GM18858 (cell line): ENCODE data around the gene METTL26.

Experiments
- ATAC-seq: cut with Tn5 transposase; IDR thresholded peaks from one replicate; pipeline ENCODE4 v1.9.1; 2021; ENCODE audit not compliant: unreplicated experiment

METTL26 gene

DNA sequence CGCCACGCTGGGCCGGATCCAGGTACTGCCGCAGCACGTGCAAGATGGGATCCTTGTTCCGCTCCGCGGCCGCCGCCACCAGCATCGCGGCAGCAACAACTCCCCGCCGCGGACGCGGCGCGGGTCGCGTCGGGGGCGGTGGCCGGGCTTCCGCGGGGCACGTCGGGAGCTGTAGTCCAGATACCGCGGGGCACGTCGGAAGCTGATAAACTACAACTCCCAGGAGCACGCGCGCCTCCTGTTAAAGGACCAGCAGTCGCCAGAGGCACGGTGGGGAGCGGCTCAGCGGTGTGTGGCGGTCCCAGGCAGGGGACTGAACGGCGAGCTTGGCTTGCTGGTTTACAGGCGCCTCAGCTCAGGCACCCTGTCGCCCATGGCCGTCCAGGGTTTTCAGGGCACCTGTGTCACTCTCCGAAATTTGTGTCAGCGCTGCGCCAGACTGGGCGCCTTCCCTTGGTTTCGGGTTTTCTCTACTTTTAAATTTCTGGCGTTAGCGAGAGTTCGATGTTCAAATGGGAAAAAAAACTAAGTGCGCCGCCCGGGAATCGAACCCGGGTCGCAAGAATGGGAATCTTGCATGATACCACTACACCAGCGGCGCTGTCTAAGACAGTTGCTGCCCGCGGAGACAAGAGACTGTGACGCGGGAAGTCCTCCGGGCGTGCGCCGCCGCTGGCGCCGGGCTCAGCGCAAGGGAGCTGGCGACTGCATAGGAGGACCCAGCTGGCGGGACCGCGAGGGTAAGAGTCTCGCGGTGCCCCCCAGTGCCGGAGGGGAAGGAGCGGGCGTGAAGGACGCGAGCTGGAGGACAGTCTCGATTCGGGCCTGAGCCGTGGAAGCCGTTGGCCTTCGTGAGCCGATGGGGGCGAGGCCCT, at the start of gene METTL26:
Gene METTL26, minus strand, starts transcription at position 100 of the 875 bp plus-strand sequence. Its CDS starts 15 bp downstream, at position 85.
- peak; percentile 59 for ATAC-seq

DNA sequence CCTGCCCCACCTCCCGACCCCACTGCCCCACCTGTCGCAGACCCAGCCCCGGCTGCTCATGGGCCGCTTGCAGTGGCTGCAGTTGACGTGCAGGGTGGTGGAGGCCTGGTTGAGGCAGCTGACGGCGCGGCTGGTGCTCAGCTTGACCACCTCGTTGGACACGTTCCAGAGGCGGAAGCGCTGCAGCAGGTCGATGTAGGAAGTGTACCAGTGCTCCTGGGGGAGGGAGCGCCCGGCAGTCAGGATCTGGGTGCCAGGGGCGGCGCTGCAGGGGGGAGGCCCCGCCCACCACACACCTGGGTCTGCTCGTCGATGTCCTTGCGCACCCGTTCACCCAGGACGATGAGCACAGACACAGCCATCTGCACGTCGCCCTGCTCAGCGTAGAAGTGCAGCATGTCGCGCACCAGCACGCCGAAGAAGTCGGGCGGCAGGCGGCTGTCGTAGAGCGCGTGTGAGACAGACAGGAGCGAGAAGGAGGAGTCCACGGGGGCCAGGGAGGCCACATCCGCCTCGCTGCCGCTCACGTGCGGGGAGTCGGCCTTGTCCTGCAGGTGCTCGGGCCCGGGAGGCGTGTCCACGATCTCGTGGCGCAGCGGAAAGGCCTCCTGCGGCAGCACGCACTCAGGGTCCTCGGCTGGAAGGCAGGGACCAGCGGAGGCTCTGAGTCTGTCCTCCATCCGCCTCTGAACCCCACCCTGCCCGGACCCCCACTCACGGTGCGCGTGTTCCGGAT, 49.0 kb upstream of the METTL26 start:
- ATAC-seq = no peak

DNA sequence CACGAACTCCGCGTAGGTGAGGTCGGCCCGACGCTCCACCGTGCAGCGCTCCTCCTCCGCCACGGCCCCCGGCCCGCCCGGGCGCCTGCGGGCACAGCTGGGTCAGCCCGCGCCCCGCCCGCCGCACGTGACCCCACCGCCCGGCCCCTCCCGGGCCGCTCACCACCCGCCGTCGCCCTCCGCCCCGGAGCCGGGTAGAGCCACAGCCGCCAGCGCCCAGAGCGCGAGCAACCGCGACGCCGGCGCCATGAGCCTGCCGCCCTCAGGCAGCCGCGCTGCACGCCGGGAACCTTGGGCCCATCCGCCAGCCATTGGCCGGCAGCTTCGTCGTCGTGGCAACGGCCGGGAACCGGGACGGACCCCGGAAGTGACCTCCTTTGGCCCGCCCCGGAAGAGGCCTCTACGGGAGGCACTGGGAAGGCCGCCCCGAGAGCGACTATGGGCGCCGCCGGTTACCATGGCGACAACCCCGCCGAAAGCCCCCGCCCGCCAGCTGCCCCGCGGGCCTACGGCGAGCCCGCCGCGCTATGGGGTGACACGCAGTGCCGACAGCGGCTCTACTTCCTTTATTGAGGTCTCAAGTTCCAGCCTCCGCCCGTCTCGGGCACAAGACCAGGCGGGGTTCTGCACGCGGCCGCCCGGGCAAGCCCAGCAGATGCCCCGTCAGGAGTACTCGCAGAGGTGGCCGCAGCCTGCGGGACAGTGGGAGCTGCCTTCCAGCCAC, 48.1 kb upstream of the METTL26 start, which contains the start of gene JMJD8:
Gene JMJD8, minus strand, starts transcription at position 264 of the 724 bp plus-strand sequence. Its CDS starts 15 bp downstream, at position 249.
- peak; percentile 43 for ATAC-seq

DNA sequence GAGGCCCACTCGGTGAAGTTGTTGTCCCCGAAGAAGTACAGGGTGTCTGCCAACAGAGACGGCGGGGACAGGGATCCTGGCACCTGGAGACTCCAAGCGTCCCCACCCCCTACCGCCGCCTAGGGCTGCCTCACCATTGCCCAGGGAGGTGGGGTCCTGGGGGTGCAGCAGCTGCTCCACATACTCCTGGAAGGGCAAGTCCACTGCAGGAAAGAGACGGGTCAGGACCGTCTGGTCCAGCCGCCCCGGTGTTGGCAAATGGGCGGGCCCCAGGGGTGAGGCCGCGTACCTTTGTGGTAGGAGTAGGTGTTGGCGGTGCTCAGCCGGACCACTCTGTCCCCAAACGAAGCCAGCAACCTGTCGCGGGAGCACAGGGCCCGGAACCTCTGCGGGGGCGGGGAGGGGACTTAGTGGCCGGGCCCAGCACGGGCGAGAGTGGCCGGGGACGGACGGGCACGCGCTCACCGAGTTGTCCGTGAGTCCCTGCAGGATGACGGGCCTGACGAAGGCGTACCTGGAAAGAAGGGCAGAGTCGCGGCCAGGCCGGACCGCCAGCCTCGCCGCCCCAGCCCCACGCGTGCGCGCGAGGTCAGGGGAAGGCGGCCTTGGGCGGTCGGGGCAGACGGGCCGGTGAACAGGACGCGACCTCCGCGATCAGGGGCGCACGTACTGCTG, 47.4 kb upstream of the METTL26 start:
- ATAC-seq = peak; percentile 0

DNA sequence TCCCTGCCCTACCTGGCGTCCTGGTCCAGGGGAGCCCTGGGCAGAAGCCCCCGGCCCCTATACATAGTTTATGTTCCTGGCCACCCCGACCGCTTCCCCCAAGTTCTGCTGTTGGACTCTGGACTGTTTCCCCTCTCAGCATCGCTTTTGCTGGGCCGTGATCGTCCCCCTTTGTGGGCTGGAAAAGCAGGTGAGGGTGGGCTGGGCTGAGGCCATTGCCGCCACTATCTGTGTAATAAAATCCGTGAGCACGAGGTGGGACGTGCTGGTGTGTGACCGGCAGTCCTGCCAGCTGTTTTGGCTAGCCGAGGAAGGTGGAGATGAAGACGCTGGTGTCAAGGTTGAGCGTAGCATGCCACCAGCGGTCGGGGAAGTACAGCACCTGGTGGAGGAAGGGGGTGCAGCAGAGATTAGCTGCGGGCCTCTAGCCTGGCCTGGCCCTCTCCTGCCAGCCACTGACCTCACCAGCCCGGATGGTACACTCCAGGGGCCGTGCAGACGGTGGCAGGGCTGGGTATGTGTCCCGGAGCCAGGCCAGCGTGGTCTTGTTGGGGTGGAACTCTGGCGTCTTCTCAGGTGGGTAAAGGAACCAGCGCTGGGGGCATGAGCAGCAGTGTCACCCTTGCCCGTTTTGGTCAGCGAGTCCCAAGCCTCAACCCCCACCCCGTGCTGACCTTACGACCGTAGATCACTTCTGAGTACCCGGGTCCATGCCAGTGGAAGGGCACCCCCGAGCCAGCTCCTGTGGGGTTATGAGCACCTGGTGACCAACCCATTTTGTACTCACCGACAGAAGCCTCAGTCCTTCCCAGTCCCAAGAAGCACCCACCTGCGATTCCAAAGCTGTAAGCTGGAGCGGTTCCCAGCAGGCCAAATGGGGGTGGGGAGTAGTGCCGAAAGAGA, 46.6 kb upstream of the METTL26 start:
- ATAC-seq = no peak

DNA sequence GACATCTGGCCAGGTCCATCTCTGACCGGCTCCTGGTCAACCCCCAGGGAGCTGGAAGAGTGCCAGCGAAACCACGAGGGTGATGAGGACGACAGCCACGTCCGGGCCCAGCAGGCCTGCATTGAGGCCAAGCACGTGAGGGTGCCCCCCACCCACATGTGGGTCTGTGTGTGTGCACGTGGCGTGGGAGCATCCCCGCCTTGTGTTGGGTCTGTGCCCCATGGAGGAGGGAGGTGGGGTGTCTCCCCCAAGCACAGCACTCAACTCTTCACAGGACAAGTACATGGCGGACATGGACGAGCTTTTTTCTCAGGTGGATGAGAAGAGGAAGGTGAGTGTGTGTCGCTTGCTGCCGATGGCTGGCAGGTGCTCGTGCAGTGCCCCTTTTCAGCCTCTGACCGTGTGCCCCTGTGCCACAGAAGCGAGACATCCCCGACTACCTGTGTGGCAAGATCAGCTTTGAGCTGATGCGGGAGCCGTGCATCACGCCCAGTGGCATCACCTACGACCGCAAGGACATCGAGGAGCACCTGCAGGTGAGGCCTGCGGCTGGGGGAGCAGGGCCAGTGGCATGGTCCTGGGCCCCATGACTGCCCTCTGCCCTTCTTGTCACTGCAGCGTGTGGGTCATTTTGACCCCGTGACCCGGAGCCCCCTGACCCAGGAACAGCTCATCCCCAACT, 45.8 kb upstream of the METTL26 start:
- ATAC-seq = no peak

DNA sequence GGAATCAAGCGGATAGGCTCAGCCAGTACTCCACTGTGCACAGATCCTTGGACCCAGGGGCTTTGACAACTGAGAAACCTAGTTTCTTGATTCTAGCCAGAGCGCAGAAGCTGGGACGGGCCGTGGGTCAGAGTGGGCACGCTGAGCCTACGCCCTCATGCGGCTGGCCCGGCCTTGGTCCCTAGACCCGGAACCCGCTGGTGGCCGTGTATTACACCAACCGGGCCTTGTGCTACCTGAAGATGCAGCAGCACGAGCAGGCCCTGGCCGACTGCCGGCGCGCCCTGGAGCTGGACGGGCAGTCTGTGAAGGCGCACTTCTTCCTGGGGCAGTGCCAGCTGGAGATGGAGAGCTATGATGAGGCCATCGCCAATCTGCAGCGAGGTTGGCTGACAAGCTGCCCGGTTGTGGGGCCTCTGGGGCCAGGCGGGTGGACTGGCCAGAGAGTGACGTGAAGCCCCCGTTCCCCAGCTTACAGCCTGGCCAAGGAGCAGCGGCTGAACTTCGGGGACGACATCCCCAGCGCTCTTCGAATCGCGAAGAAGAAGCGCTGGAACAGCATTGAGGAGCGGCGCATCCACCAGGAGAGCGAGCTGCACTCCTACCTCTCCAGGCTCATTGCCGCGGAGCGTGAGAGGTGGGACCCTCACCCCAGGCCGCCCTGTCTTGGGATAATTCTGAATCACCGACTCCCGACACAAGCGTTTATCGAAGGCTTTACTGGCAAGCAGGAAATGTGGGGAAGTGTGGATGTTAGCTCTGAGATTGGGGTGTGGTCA, 45.1 kb upstream of the METTL26 start:
- ATAC-seq = no peak

DNA sequence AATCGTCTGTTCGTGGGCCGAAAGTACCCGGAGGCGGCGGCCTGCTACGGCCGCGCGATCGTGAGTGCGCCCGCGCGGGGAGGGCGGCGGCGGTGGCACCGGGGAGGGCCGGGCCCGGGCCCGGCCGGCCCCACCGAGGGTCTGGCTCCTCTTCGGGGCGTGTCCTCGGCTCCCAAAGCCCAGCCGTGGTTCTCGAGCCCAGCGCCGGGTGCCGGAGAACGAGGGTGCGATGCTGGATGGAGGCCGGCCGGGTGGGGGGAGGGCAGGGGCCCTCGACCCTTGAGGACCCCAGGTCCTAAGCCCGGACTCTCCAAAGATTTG, 44.5 kb upstream of the METTL26 start:
- no peak for ATAC-seq

DNA sequence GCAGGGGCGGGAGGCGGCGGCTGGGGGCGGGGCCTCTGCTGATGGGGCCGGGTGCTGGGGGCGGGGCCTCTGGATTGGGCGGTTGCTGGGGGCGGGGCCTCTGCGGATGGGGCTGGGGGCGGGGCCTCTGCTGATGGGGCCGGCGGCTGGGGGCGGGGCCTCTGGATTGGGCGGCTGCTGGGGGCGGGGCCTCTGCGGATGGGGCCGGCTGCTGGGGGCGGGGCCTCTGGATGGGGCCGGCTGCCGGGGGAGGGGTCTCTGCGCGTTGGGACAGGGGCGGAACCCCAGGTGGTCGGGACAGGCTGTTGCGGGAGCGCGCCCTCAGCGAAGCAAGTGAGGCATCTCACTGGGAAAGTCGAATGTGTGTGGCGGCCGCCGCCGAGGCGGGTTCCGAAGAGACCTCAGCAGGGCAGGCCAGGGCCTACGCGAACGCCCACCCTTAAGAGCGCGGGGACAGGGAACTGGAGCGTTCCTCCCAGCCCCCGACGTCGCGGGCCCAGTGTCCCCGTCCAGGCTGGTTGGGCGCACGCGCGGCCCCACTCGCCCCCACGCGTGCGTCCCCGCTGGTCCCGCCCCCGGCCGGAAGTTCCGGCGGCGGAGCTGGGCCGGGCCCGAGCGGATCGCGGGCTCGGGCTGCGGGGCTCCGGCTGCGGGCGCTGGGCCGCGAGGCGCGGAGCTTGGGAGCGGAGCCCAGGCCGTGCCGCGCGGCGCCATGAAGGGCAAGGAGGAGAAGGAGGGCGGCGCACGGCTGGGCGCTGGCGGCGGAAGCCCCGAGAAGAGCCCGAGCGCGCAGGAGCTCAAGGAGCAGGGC, 43.9 kb upstream of the METTL26 start, which contains the start of gene STUB1:
Gene STUB1, plus strand, starts transcription at position 597 of the 811 bp plus-strand sequence. Its CDS starts 116 bp downstream, at position 713.
- no peak for ATAC-seq

DNA sequence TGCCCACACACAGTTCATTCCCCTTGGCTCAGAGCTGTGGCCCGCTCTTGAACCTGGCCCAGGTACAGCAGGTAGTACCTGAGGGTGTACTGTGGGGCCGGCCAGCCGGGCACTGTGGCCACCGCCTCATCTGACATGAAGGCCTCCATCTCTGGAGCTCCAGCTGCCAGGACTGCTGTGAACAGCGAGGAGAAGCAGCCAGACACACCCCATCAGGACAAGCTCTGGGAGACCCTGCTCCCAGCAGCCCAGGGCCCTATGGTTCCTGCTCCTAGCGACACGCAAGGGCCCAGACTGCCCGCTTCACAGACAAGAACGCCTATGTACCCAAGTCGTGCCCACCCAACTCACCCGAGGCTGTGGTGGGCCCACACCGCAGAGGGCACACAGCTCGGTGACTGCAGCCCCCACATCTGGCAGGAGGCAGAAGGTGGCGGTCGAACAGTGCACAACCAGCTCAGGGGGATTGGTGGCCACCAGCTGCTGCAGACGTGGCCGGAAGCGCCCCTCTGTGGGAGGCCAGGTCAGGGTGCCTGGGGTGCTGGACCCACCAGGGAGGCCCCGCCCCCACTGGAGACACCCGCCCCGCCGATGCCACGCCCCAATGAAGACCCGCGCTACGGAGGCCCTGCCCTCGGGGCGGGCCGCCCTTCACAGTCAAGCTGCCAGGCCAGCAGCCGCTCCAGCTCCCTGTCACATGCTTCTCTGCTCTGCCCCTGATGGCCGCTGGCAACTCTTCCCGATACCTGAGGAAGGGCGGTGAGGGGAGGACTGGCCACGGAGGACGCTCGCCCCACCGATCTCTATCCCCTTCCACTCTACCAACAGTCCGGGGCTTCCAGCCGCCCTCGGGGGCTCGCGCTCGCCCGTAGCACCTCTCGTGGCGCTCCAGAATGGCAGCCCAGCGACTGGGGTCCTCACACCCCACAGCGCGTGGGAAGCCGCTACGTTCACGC, 43.0 kb upstream of the METTL26 start:
- ATAC-seq = no peak

DNA sequence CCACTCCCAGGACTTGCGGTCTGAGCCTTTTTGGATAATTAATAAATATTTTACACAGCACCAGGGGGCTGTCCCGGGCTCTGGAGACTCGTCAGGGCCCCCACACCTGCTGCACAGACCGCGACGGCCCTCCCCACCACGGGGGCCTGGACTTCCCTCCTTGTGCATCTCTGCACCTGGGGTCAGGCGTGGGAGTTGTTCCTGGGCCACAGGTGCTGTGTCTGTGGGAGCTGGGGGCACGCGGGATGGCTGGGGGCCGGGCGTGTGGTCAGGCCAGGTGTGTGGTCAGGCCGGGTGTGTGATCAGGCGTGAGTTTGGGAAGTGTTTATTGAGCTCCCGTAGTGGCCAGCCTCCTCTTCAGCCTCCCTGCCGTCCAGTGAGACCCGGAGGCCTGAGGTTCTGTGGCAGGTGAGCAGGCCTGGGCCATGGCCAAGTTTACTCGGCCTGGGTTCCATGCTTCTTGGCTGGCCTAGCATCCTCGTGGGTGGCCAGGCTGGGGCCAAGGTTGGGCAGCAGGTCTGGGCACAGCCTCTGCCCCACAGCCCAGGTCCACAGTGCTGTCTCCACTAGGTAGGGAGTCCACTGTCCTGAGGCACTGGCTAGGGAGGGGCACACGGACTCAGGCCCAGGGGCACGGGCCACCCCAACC, 42.2 kb upstream of the METTL26 start:
- no peak for ATAC-seq

DNA sequence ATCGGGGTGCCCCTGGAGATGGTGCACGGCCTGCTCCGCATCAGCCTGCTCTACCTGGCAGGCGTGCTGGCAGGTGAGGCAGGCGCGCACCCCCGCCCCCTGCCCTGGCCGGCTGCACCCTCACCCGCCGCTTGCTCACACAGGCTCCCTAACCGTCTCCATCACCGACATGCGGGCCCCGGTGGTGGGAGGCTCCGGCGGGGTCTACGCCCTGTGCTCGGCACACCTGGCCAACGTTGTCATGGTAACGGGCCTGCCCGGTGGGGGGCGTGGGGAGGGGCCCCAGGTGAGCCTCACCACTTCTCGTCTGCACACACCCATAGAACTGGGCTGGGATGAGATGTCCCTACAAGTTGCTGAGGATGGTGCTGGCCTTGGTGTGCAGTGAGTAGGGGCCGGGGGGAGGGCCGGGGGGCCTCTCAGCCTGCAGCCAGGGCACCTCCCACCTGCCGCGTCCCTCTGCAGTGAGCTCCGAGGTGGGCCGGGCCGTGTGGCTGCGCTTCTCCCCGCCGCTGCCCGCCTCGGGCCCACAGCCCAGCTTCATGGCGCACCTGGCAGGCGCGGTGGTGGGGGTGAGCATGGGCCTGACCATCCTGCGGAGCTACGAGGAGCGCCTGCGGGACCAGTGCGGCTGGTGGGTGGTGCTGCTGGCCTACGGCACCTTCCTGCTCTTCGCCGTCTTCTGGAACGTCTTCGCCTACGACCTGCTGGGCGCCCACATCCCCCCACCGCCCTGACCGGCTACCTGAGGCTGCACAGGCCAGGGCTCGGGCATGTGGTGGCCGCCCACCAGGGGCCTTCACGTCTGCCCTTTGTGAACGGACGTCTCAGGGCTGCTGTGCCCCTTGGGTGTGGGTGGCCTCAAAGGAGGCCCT, 41.4 kb upstream of the METTL26 start:
- ATAC-seq = no peak

DNA sequence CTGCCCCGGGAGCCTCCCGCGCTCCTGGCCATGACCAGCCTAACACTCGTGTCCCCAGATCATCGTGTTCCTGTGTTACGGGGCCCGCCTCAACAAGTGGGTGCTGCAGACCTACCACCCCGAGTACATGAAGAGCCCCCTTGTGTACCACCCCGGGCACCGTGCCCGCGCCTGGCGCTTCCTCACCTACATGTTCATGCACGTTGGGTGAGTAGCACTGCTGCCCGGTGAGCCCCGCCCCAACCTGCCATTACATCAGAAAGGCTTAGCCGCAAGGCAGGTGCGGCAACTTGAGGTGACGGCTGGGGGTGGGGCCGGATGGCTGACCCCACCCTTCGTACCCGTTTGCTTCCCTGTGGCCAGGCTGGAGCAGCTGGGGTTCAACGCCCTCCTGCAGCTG, 40.8 kb upstream of the METTL26 start:
- no peak for ATAC-seq

DNA sequence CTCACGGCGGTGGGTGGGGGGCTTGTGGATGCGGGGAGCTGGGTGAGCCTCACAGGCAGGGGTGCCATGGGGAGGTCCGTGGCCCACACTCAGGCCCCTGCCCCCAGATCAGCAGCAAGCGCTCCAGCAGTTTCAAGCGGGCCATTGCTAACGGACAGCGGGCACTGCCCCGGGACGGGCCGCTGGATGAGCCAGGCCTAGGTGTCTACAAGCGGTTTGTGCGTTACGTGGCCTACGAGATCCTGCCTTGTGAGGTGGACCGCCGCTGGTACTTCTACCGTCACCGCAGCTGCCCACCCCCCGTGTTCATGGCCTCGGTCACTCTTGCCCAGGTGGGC, 40.4 kb upstream of the METTL26 start:
- ATAC-seq = no peak

DNA sequence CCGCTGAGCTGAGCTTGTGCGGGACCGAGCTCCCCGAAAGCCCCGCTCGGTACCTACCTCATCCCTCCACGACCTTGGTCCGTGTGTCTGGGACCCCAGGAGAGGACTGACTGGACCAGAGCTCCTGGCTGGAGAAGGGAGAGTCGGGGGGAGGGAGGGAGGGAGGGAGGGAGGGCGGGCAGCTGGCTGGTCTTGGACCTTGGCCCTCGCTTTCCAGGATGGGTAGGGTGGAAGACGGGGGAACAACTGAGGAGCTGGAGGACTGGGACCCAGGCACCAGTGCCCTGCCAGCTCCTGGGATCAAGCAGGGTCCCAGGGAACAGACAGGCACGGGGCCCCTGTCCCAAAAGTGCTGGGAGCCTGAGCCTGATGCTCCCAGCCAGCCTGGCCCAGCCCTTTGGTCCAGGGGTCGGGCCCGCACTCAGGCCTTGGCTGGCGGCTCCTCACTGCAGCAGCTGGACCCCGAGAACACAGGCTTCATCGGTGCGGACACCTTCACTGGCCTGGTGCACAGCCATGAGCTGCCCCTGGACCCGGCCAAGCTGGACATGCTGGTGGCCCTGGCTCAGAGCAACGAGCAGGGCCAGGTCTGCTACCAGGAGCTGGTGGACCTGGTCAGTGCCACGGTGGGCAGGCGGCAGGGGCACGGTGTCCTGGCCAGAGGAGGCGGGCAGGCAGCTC, 39.9 kb upstream of the METTL26 start:
- ATAC-seq = no peak
